GM10266 (cell line): ENCODE results near the gene CDC42BPB.

ENCODE experiments used
- DNase-seq: peaks from one replicate; pipeline ENCODE4 v3.0.0; 2012; ENCODE audit errors: extremely low spot score
- TF ChIP-seq, protein P1 (sequence below): IDR thresholded peaks from 2 replicates; pipeline ENCODE4 v1.5.1; 2012; ENCODE audit warnings: mild to moderate bottlenecking, low read depth; ENCODE audit not compliant: control insufficient read depth, insufficient read depth; ENCODE audit errors: missing control alignments

CDC42BPB gene

GRCh38 chr14:102949062-102949800 is 108.1 kb downstream of the CDC42BPB start:
- TF ChIP-seq, protein P1, sequence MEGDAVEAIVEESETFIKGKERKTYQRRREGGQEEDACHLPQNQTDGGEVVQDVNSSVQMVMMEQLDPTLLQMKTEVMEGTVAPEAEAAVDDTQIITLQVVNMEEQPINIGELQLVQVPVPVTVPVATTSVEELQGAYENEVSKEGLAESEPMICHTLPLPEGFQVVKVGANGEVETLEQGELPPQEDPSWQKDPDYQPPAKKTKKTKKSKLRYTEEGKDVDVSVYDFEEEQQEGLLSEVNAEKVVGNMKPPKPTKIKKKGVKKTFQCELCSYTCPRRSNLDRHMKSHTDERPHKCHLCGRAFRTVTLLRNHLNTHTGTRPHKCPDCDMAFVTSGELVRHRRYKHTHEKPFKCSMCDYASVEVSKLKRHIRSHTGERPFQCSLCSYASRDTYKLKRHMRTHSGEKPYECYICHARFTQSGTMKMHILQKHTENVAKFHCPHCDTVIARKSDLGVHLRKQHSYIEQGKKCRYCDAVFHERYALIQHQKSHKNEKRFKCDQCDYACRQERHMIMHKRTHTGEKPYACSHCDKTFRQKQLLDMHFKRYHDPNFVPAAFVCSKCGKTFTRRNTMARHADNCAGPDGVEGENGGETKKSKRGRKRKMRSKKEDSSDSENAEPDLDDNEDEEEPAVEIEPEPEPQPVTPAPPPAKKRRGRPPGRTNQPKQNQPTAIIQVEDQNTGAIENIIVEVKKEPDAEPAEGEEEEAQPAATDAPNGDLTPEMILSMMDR = no peak
- no peak for DNase-seq

- DNase-seq = no peak
- TF ChIP-seq, protein P1 = no peak
Observed at GRCh38 chr14:102948698-102949061, 108.7 kb downstream of the CDC42BPB start.

DNA sequence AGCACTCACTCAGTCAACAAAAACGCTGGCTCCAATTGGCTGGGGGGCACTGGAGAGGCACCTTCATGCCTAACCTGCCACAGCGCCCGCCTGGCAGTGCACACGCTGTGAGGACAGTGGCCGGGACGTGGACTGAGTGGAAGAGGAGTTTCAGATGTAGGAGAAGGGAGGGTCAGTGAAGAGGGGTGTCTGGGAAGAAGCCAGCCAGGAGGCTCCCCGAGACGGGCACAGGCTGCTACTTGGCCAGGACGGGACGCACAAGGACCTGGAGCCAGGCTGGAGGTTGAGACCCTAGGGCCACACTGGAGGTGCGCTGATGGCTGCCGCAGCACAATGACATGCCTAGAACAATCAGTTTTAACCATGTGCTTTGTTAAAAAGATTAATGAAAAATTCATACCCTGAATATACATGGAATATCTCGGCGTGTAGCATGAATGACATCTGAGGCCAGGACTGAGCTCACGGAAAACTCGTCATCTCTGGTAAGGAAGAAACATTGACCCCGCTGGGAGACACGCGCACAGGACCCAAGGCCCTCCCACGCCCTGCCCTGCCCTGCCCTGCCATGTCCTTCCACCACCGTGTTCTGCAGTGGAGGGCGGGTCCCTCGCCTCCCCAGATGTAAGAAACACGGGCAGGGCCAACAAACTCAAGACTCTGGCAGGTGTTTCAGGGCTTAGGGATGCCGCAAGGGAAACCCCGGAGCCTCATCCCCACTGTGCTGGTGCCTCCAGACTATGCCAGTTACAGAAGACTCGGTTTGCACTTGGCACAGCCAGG is 109.8 kb downstream of the CDC42BPB start:
- TF ChIP-seq, protein P1 = no peak
- no peak for DNase-seq

DNA sequence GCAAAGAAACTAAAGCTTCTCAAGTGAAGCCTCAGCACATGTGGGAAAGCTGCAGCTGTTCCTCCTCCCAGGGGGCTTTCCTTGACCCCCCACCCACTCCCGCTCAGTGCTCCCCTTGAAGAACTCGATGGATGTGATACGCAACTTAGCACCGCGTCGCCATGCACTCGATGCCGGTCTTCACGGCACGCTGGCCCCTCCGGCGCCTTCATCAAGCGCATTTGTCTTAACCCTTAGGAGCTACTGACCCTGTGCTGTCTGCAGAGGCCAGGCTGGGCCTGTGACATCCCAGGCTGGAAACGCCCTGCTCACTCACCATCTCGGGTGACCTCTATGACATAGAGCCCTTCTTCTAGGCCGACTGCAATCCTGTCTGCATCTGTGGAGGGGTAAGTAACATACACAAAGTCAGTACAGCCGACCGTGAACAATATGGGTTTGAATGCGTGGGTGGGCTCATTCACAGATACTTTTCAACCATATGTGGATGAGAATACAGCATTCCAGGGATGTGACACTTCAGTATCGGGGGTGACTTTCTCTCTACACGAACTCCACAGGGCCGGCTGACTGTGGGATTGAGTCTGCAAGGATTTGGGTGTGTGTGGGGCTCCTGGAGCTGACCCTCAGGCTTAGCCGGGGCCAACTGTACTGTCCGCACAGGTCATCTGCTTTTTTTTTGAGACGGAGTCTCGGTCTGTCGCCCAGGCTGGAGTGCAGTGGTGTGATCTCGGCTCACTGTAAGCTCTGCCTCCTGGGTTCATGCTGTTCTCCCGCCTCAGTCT is 111.8 kb downstream of the CDC42BPB start:
- DNase-seq = no peak
- TF ChIP-seq, protein P1 = no peak

- TF ChIP-seq, protein P1 = no peak
Observed at GRCh38 chr14:102944448-102945330, 112.7 kb downstream of the CDC42BPB start.

DNA sequence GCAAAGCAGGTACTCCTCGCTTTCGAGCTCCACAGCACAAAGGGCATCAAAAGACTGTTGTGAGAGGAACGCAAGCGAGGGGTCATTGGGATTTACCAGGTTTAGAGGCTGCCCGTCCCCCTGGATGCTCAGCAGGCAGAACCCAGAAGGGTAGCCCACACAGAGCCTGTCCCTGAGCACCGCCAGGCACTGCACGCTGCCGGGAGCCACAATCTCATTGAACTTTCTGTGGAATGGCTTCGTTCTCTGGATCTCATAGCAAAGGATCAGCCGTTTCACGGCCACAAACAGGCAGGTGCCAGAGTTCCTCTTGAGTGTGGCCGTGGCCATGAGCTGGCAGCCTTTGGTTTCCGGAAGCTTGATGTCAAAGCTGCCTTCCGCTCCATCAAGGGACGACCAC is 113.4 kb downstream of the CDC42BPB start:
- TF ChIP-seq, protein P1 = no peak
- DNase-seq = no peak

More at GRCh38 chr14:102944448-102945330, 112.7 kb downstream of the CDC42BPB start:
- no peak for DNase-seq
